Erythroblast (primary cell): ENCODE data around the gene NDFIP2.

Experiments
- GATA1 ChIP-seq: IDR thresholded peaks from 2 replicates; pipeline ENCODE4 v1.6.1; 2011; ENCODE audit warnings: low read depth, mild to moderate bottlenecking, control low read depth, low read length, moderate library complexity
- POLR2A ChIP-seq: IDR thresholded peaks from 2 replicates; pipeline ENCODE4 v1.6.1; 2011; ENCODE audit warnings: mild to moderate bottlenecking, low read length

DNA sequence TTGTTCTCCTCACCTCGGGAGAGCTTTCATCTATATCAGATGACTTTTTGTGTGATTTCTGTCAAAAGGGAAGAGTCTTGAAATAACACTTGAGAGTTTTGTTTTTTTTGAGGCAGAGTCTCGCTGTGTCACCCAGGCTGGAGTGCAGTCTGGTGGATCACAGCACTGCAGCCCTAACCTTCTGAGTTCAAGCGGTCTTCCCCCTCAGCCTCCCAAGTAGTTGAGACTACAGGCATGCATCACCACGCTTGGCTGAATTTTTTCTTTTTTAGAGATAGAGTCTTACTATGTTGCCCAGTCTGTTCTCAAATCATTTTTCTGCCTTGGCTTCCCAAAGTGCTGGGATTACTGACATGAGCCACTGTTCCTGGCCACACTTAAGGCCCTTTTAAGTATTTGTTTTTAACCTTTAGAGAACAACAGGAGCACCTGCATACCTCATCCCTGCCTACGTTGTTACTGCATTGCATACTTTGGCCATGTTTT lies 11.4 kb downstream of the NDFIP2 start:
- TF ChIP-seq POLR2A: no peak
- no peak for TF ChIP-seq GATA1
